HepG2 (cell line): ENCODE results near the gene AIF1. TPM values are rescaled to one million over a fixed set of nuclear protein-coding genes. Genes with fewer than 3 reads are reported as not detected.

ENCODE experiments used
- ARID2 ChIP-seq: sonication (generic); formaldehyde crosslinking; IDR thresholded peaks from 2 replicates; pipeline ENCODE4 v1.8.1; 2022; ENCODE audit warnings: mild to moderate bottlenecking, missing genetic modification reagents, borderline replicate concordance
- ARNTL ChIP-seq: sonication (generic); formaldehyde crosslinking; IDR thresholded peaks from 2 replicates; pipeline ENCODE4 v1.4.0; 2020; ENCODE audit warnings: mild to moderate bottlenecking, missing genetic modification reagents
- CCAR2 ChIP-seq: fragments of 200-400 bp; formaldehyde crosslinking; optimal IDR thresholded peaks from 2 replicates; pipeline ENCODE3; 2018; ENCODE audit warnings: low read depth, mild to moderate bottlenecking, low read length, moderate library complexity
- CENPX ChIP-seq: sonication (generic); formaldehyde crosslinking; IDR thresholded peaks from 2 replicates; pipeline ENCODE4 v1.9.0; 2021; ENCODE audit warnings: mild to moderate bottlenecking, missing genetic modification reagents, moderate library complexity
- FOXP4 ChIP-seq: sonication (generic); formaldehyde crosslinking; IDR thresholded peaks from 2 replicates; pipeline ENCODE4 v1.4.0; 2020; ENCODE audit warnings: missing genetic modification reagents
- IKZF4 ChIP-seq: sonication (generic); formaldehyde crosslinking; IDR thresholded peaks from 2 replicates; pipeline ENCODE4 v1.5.1; 2020; ENCODE audit warnings: borderline replicate concordance, mild to moderate bottlenecking, low read depth, missing genetic modification reagents; ENCODE audit errors: not compliant biosample characterization
- ISX ChIP-seq: sonication (generic); formaldehyde crosslinking; conservative IDR thresholded peaks from 2 replicates; pipeline ENCODE4 v1.5.0; 2020; ENCODE audit warnings: missing genetic modification reagents
- MAFG ChIP-seq: sonication (generic); formaldehyde crosslinking; IDR thresholded peaks from 2 replicates; pipeline ENCODE4 v1.5.1; 2020; ENCODE audit warnings: mild to moderate bottlenecking, missing genetic modification reagents
- RNF219 ChIP-seq: sonication (generic); formaldehyde crosslinking; IDR thresholded peaks from 2 replicates; pipeline ENCODE4 v1.5.0; 2020; ENCODE audit warnings: mild to moderate bottlenecking, missing genetic modification reagents
- SKIL ChIP-seq: sonication (generic); formaldehyde crosslinking; IDR thresholded peaks from 2 replicates; pipeline ENCODE4 v1.8.0; 2022; ENCODE audit warnings: missing genetic modification reagents, mild to moderate bottlenecking, moderate library complexity, borderline replicate concordance
- SOX5 ChIP-seq: IDR thresholded peaks from 2 replicates; pipeline ENCODE4 v1.6.1; 2016; ENCODE audit warnings: borderline replicate concordance
- TEF ChIP-seq: sonication (generic); formaldehyde crosslinking; IDR thresholded peaks from 2 replicates; pipeline ENCODE4 v1.5.0; 2020; ENCODE audit warnings: missing genetic modification reagents
- TFE3 ChIP-seq: IDR thresholded peaks from 2 replicates; pipeline ENCODE4 v1.6.1; 2016
- ZBTB1 ChIP-seq: sonication (generic); formaldehyde crosslinking; IDR thresholded peaks from 2 replicates; pipeline ENCODE4 v1.4.0; 2020; ENCODE audit warnings: missing genetic modification reagents, borderline replicate concordance
- ZNF326 ChIP-seq: sonication (generic); formaldehyde crosslinking; IDR thresholded peaks from 2 replicates; pipeline ENCODE4 v1.4.0; 2020; ENCODE audit warnings: missing genetic modification reagents, borderline replicate concordance
- ZNF34 ChIP-seq: sonication (generic); formaldehyde crosslinking; IDR thresholded peaks from 2 replicates; pipeline ENCODE4 v1.4.0; 2020; ENCODE audit warnings: mild to moderate bottlenecking, missing genetic modification reagents, borderline replicate concordance
- ZNF558 ChIP-seq: sonication (generic); formaldehyde crosslinking; IDR thresholded peaks from 2 replicates; pipeline ENCODE4 v1.9.0; 2022; ENCODE audit warnings: mild to moderate bottlenecking, missing genetic modification reagents, borderline replicate concordance
- ZSCAN25 ChIP-seq: sonication (generic); formaldehyde crosslinking; IDR thresholded peaks from 2 replicates; pipeline ENCODE4 v1.8.0; 2022; ENCODE audit warnings: mild to moderate bottlenecking, missing genetic modification reagents
- polyA plus RNA-seq, 8 experiments: library from polyadenylated mRNA; depleted of rRNA in 3 of 8; stranded (reverse) in 7 of 8; unstranded in 1 of 8; fragments of >200 nt; fragmentation: Illumina TruSeq in 4 of 8; extraction: Trizol in 4 of 8; gene quantifications; 2 replicates each; pipeline versions ENCODE4 v1.2.1 to v1.2.3, GENCODE V29; 2011 to 2016; ENCODE audit warnings: low read depth in 4 of 8, missing spikeins in 1 of 8, mixed read lengths in 1 of 8; ENCODE audit not compliant: insufficient read depth in 1 of 8
- total RNA-seq, 5 experiments: library from RNA; depleted of rRNA; stranded (reverse); fragments of >200 nt; fragmentation: Illumina TruSeq; extraction: Trizol; gene quantifications; 2 replicates each; pipeline ENCODE4 v1.2.3, GENCODE V29; 2016; ENCODE audit warnings: low read depth in 1 of 5

The AIF1 gene
- total and polyA plus RNA-seq, 2 of the 13 experiments (the other 11 are each of a cell fraction or from before 2014, with no cell fraction given) = 1.5 TPM; not detected in 1

- TF ChIP-seq FOXP4 (CRISPR knock-in tag) = 0 out of 2 replicates have a peak, but pooled peaks have one; percentile 18
- TF ChIP-seq ZBTB1 = no peak
- TF ChIP-seq ARID2 = peak; percentile 92; the same call in 1 of the 2 replicates
- TF ChIP-seq MAFG = no peak
- TF ChIP-seq CCAR2 = no peak
- no peak; the same call in 1 of the 2 replicates for TF ChIP-seq ISX (CRISPR knock-in tag)
- no peak for TF ChIP-seq CENPX (CRISPR knock-in tag)
- TF ChIP-seq ARNTL = no peak
- TF ChIP-seq TEF (CRISPR knock-in tag) = no peak
- TF ChIP-seq ZNF326 (CRISPR knock-in tag) = no peak
- TF ChIP-seq SKIL (CRISPR knock-in tag) = no peak
- TF ChIP-seq ZNF558 (CRISPR knock-in tag) = 0 out of 2 replicates have a peak, but pooled peaks have one; percentile 15
- peak; percentile 22 for TF ChIP-seq TFE3 (CRISPR knock-in tag)
- peak; percentile 59; the same call in 1 of the 2 replicates for TF ChIP-seq ZNF34 (CRISPR knock-in tag)
- no peak for TF ChIP-seq SOX5 (CRISPR knock-in tag)
- no peak for TF ChIP-seq IKZF4 (CRISPR knock-in tag)
- no peak for TF ChIP-seq RNF219 (CRISPR knock-in tag)
- TF ChIP-seq ZSCAN25 = no peak
Measured at GRCh38 chr6:31665501-31666336, 50.7 kb downstream of the AIF1 start, which contains the start of gene CSNK2B (continued).
